GM23338 (cell line): Measurements from ENCODE around the gene PHC3. TPM values are rescaled to one million over a fixed set of nuclear protein-coding genes. Genes with fewer than 3 reads are reported as not detected.

Source experiments
- ATAC-seq: fragments of 200-7000 bp; cut with Tn5 transposase; 3 replicates; pipeline ENCODE4 v1.9.1; 2020
- DNase-seq: peaks from one replicate; pipeline ENCODE4 v3.0.0-alpha.2; 2015; ENCODE audit warnings: low spot score
- H2AFZ ChIP-seq: fragments of 200-600 bp; sonication (generic); 2 replicates; pipeline ENCODE4 v1.8.0; 2016; ENCODE audit warnings: antibody characterized with exemption, mild to moderate bottlenecking, moderate library complexity
- H3F3A ChIP-seq: fragments of 200-600 bp; sonication (generic); replicated peaks from 2 replicates; pipeline ENCODE4 v1.8.0; 2017; ENCODE audit warnings: antibody characterized with exemption, mixed run types, low read depth
- H3K27ac ChIP-seq: fragments of 200-600 bp; sonication (generic); 2 replicates; pipeline ENCODE4 v1.6.1; 2016; ENCODE audit warnings: low read depth
- H3K27me3 ChIP-seq: fragments of 200-600 bp; sonication (generic); 2 replicates; pipeline ENCODE4 v1.8.0; 2016; ENCODE audit warnings: mild to moderate bottlenecking, mixed run types, moderate library complexity; ENCODE audit not compliant: insufficient read depth
- H3K36me3 ChIP-seq: fragments of 200-600 bp; sonication (generic); 2 replicates; pipeline ENCODE4 v1.8.0; 2016; ENCODE audit warnings: mild to moderate bottlenecking; ENCODE audit not compliant: insufficient read depth
- H3K4me1 ChIP-seq: fragments of 200-600 bp; sonication (generic); 2 replicates; pipeline ENCODE4 v1.8.0; 2016; ENCODE audit warnings: mild to moderate bottlenecking, moderate library complexity; ENCODE audit not compliant: insufficient read depth
- H3K4me2 ChIP-seq: fragments of 200-600 bp; sonication (generic); 2 replicates; pipeline ENCODE4 v1.7.1; 2017; ENCODE audit warnings: mixed run types
- H3K4me3 ChIP-seq: fragments of 200-600 bp; sonication (generic); 2 replicates; pipeline ENCODE4 v1.6.1; 2016; ENCODE audit warnings: mixed run types
- H3K79me2 ChIP-seq: fragments of 200-600 bp; sonication (generic); replicated peaks from 2 replicates; pipeline ENCODE4 v1.8.0; 2017; ENCODE audit warnings: mild to moderate bottlenecking; ENCODE audit not compliant: insufficient read depth
- H3K9me2 ChIP-seq: fragments of 200-600 bp; sonication (generic); 2 replicates; pipeline ENCODE4 v1.8.0; 2017; ENCODE audit not compliant: insufficient read depth
- H4K20me1 ChIP-seq: fragments of 200-600 bp; sonication (generic); replicated peaks from 2 replicates; pipeline ENCODE4 v1.8.0; 2017; ENCODE audit warnings: mild to moderate bottlenecking; ENCODE audit not compliant: insufficient read depth
- H3K27ac Mint-ChIP-seq: 2 replicates; pipeline ENCODE4 v1.8.0; 2020; ENCODE audit warnings: inconsistent platforms, mild to moderate bottlenecking, moderate library complexity, mixed read lengths
- H3K27me3 Mint-ChIP-seq: 3 replicates; pipeline ENCODE4 v1.8.0; 2022; ENCODE audit warnings: low read depth, mild to moderate bottlenecking, moderate library complexity, mixed read lengths, inconsistent platforms; ENCODE audit not compliant: insufficient read depth, poor library complexity
- H3K36me3 Mint-ChIP-seq: 3 replicates; pipeline ENCODE4 v1.8.0; 2021; ENCODE audit warnings: low read depth, mild to moderate bottlenecking, inconsistent platforms, moderate library complexity, mixed read lengths
- H3K4me1 Mint-ChIP-seq: 3 replicates; pipeline ENCODE4 v1.8.0; 2020; ENCODE audit warnings: mild to moderate bottlenecking, inconsistent platforms, mixed read lengths
- H3K4me3 Mint-ChIP-seq: 3 replicates; pipeline ENCODE4 v1.8.0; 2021; ENCODE audit warnings: moderate library complexity, mild to moderate bottlenecking, inconsistent platforms, mixed read lengths
- H3K9me3 Mint-ChIP-seq: 3 replicates; pipeline ENCODE4 v1.8.0; 2020; ENCODE audit warnings: moderate library complexity, mild to moderate bottlenecking, inconsistent platforms, mixed read lengths
- CREB1 ChIP-seq: fragments of 250-450 bp; sonication (Bioruptor Pico); IDR thresholded peaks from 2 replicates; pipeline ENCODE4 v1.5.0; 2020; ENCODE audit warnings: low read depth, mild to moderate bottlenecking, moderate library complexity
- EZH2 ChIP-seq: fragments of 200-600 bp; sonication (generic); IDR thresholded peaks from one replicate; pipeline ENCODE4 v1.8.0; 2017; ENCODE audit warnings: antibody characterized with exemption, mild to moderate bottlenecking, low read depth; ENCODE audit not compliant: unreplicated experiment
- EZH2phosphoT487 ChIP-seq: fragments of 200-600 bp; sonication (generic); IDR thresholded peaks from one replicate; pipeline ENCODE4 v1.8.1; 2018; ENCODE audit warnings: antibody characterized with exemption; ENCODE audit not compliant: unreplicated experiment
- JUNB ChIP-seq: IDR thresholded peaks from one replicate; pipeline ENCODE4 v1.6.1; 2016; ENCODE audit warnings: antibody characterized with exemption; ENCODE audit not compliant: unreplicated experiment
- NANOG ChIP-seq: IDR thresholded peaks from 2 replicates; pipeline ENCODE4 v1.6.1; 2016; ENCODE audit warnings: antibody characterized with exemption, borderline replicate concordance
- STAT1 ChIP-seq: IDR thresholded peaks from one replicate; pipeline ENCODE4 v1.6.1; 2016; ENCODE audit warnings: antibody characterized with exemption; ENCODE audit not compliant: unreplicated experiment
- ZNF114 ChIP-seq: fragments of 250-450 bp; sonication (Bioruptor Pico); IDR thresholded peaks from 2 replicates; pipeline ENCODE4 v1.5.0; 2020; ENCODE audit warnings: mild to moderate bottlenecking, moderate library complexity
- ZNF331 ChIP-seq: fragments of 250-450 bp; sonication (Bioruptor Pico); IDR thresholded peaks from 2 replicates; pipeline ENCODE4 v1.5.0; 2020; ENCODE audit warnings: low read depth, mild to moderate bottlenecking, moderate library complexity
- polyA plus RNA-seq: library from polyadenylated mRNA; unstranded; fragments of >200 nt; fragmentation: Nextera tagmentation; extraction: Ambion mirVana; gene quantifications from 2 replicates; pipeline ENCODE4 v1.2.1, GENCODE V29; 2016
- total RNA-seq: library from RNA; depleted of rRNA; stranded (reverse); fragments of >200 nt; shearing (Covaris generic); gene quantifications from 2 replicates; pipeline ENCODE4 v1.2.3, GENCODE V29; 2014
- TF ChIP-seq, protein P1 (sequence below), 2 experiments: fragments of 200-600 bp in 1 of 2; sonication (generic) in 1 of 2; conservative IDR thresholded peaks; 2 replicates each; pipeline versions ENCODE4 v1.5.1 to v1.6.1; 2016 to 2017; ENCODE audit warnings: antibody characterized with exemption in 2 of 2, low read depth in 2 of 2, mild to moderate bottlenecking in 2 of 2, moderate library complexity in 1 of 2
- TF ChIP-seq, protein P2 (sequence below): IDR thresholded peaks from 2 replicates; pipeline ENCODE4 v1.6.1; 2016; ENCODE audit warnings: antibody characterized with exemption
- TF ChIP-seq, protein P3 (sequence below): fragments of 250-450 bp; sonication (Bioruptor Pico); IDR thresholded peaks from 2 replicates; pipeline ENCODE4 v1.5.0; 2020; ENCODE audit warnings: mild to moderate bottlenecking, moderate library complexity

PHC3 gene
- total and polyA plus RNA-seq, 2 experiments from 2014 or later: 23.9 to 83.5 TPM

DNA sequence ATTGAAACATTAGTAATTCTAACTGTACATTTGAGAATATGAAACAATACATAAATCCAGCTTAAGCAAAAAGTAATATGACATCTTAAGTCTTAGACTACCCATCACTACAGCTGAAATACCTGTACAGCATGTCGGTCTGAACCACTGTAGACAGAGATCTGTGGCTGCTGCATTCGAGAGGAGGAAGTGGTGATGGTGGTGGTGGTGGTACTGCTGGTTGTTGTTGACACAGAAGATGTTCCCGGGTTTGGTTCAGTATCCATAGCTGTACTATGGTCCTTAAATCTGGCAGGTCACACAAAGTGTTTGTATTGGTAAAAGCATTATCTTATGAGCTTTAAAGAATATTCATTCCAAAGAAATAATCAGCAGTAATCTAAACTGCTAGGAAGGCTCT is 2.9 kb downstream of the PHC3 start (continued):
- TF ChIP-seq, protein P1, sequence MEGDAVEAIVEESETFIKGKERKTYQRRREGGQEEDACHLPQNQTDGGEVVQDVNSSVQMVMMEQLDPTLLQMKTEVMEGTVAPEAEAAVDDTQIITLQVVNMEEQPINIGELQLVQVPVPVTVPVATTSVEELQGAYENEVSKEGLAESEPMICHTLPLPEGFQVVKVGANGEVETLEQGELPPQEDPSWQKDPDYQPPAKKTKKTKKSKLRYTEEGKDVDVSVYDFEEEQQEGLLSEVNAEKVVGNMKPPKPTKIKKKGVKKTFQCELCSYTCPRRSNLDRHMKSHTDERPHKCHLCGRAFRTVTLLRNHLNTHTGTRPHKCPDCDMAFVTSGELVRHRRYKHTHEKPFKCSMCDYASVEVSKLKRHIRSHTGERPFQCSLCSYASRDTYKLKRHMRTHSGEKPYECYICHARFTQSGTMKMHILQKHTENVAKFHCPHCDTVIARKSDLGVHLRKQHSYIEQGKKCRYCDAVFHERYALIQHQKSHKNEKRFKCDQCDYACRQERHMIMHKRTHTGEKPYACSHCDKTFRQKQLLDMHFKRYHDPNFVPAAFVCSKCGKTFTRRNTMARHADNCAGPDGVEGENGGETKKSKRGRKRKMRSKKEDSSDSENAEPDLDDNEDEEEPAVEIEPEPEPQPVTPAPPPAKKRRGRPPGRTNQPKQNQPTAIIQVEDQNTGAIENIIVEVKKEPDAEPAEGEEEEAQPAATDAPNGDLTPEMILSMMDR (conservative IDR thresholded peaks at IDR 0.05; ENCODE audit: low read depth in 2 of 2): no peak

DNA sequence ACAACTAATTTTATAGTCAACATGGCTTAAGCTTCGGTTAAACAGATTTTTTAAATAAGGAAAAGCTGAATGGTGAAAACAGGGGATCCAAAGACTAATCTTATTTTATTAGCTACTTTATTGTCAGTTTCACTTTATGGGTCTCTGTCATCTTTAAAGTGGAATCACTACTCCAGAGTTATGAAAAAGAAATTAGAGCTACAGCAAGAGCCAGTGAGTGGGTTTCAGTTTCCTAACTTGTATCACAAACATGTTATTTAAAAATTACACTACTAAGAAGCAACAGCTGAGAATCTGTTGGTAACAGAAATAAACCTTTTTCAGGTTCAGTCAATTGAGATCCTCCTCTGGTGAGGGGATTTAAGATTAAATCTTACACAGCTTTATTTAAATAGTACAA is 10.0 kb downstream of the PHC3 start:
- Histone ChIP-seq H3K79me2 (peaks cover 54% of the 10 kb centered on the region), H3K27ac (no peak overlapping the region), H3K4me3 (no peak overlapping the region), H3K9me2 (no peaks in the 10 kb centered on the region), H2AFZ (no peak overlapping the region), H3K4me1 (no peaks in the 10 kb centered on the region), H3K36me3 (peaks cover 30% of the 10 kb centered on the region), H3K4me2 (no peak overlapping the region), H4K20me1 (peaks cover 8% of the 10 kb centered on the region; the same call in 1 of the 2 replicates), H3F3A (no peaks in the 10 kb centered on the region), H3K27me3 (no peaks in the 10 kb centered on the region)
- Mint-ChIP-seq H3K4me1 (no peaks in the 10 kb centered on the region), H3K27me3 (peaks cover 4% of the 10 kb centered on the region), H3K27ac (no peak overlapping the region), H3K36me3 (peaks cover 59% of the 10 kb centered on the region), H3K9me3 (no peaks in the 10 kb centered on the region), H3K4me3 (no peak overlapping the region)
- DNase-seq (no peak), ATAC-seq (no peak)
- TF ChIP-seq NANOG: no peak
- TF ChIP-seq EZH2: no peak
- TF ChIP-seq, protein P2, sequence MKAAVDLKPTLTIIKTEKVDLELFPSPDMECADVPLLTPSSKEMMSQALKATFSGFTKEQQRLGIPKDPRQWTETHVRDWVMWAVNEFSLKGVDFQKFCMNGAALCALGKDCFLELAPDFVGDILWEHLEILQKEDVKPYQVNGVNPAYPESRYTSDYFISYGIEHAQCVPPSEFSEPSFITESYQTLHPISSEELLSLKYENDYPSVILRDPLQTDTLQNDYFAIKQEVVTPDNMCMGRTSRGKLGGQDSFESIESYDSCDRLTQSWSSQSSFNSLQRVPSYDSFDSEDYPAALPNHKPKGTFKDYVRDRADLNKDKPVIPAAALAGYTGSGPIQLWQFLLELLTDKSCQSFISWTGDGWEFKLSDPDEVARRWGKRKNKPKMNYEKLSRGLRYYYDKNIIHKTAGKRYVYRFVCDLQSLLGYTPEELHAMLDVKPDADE: no peak
- TF ChIP-seq EZH2phosphoT487: no peak
- TF ChIP-seq JUNB: no peak
- no peak for TF ChIP-seq CREB1 (CRISPR knock-in tag)
- TF ChIP-seq ZNF114 (CRISPR knock-in tag): no peak
- TF ChIP-seq ZNF331: no peak
- no peak for TF ChIP-seq STAT1
- TF ChIP-seq, protein P3, sequence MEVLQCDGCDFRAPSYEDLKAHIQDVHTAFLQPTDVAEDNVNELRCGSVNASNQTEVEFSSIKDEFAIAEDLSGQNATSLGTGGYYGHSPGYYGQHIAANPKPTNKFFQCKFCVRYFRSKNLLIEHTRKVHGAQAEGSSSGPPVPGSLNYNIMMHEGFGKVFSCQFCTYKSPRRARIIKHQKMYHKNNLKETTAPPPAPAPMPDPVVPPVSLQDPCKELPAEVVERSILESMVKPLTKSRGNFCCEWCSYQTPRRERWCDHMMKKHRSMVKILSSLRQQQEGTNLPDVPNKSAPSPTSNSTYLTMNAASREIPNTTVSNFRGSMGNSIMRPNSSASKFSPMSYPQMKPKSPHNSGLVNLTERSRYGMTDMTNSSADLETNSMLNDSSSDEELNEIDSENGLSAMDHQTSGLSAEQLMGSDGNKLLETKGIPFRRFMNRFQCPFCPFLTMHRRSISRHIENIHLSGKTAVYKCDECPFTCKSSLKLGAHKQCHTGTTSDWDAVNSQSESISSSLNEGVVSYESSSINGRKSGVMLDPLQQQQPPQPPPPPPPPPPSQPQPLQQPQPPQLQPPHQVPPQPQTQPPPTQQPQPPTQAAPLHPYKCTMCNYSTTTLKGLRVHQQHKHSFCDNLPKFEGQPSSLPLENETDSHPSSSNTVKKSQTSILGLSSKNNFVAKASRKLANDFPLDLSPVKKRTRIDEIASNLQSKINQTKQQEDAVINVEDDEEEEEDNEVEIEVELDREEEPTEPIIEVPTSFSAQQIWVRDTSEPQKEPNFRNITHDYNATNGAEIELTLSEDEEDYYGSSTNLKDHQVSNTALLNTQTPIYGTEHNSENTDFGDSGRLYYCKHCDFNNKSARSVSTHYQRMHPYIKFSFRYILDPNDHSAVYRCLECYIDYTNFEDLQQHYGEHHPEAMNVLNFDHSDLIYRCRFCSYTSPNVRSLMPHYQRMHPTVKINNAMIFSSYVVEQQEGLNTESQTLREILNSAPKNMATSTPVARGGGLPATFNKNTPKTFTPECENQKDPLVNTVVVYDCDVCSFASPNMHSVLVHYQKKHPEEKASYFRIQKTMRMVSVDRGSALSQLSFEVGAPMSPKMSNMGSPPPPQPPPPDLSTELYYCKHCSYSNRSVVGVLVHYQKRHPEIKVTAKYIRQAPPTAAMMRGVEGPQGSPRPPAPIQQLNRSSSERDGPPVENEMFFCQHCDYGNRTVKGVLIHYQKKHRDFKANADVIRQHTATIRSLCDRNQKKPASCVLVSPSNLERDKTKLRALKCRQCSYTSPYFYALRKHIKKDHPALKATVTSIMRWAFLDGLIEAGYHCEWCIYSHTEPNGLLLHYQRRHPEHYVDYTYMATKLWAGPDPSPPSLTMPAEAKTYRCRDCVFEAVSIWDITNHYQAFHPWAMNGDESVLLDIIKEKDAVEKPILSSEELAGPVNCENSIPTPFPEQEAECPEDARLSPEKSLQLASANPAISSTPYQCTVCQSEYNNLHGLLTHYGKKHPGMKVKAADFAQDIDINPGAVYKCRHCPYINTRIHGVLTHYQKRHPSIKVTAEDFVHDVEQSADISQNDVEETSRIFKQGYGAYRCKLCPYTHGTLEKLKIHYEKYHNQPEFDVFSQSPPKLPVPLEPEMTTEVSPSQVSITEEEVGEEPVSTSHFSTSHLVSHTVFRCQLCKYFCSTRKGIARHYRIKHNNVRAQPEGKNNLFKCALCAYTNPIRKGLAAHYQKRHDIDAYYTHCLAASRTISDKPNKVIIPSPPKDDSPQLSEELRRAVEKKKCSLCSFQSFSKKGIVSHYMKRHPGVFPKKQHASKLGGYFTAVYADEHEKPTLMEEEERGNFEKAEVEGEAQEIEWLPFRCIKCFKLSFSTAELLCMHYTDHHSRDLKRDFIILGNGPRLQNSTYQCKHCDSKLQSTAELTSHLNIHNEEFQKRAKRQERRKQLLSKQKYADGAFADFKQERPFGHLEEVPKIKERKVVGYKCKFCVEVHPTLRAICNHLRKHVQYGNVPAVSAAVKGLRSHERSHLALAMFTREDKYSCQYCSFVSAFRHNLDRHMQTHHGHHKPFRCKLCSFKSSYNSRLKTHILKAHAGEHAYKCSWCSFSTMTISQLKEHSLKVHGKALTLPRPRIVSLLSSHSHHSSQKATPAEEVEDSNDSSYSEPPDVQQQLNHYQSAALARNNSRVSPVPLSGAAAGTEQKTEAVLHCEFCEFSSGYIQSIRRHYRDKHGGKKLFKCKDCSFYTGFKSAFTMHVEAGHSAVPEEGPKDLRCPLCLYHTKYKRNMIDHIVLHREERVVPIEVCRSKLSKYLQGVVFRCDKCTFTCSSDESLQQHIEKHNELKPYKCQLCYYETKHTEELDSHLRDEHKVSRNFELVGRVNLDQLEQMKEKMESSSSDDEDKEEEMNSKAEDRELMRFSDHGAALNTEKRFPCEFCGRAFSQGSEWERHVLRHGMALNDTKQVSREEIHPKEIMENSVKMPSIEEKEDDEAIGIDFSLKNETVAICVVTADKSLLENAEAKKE (CRISPR knock-in tag): no peak
